Measurements from ENCODE around the gene TBC1D22A. TPM values are rescaled to one million over a fixed set of nuclear protein-coding genes. Genes with fewer than 3 reads are reported as not detected.

TBC1D22A gene
- polyA plus RNA-seq, 1 donor from 2014 or later = 9.3 TPM

DNA sequence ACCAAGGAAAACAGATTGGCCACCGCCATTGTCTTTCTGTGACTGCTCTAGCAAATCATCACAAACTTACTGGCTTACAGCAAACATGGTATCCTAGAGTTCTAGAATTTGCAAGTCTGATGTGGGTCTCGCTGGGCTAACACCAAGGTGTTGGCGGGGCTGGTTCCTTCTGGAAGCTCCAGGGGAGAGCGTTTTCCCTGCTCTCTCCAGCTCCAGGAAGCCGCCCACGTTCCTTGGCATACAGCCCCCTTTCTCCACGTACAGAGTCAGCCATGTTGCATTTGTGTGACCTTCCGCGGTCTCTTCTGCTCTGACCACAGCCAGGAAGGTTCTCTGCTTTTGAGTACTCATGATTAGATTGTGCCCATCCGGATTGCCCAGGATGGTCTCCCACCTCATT is 27.5 kb downstream of the TBC1D22A start:
- Histone ChIP-seq H3K4me3 (ENCODE audit: low read length) (no peak overlapping the region), H3K9ac (ENCODE audit: low read length) (no peak overlapping the region), H3K9me2 (ENCODE audit: insufficient read depth, low read length) (no peaks in the 10 kb centered on the region), H3K9me3 (ENCODE audit: low read length) (no peaks in the 10 kb centered on the region), H3K27ac (ENCODE audit: low read length) (no peak overlapping the region), H3F3A (ENCODE audit: insufficient read depth, low read length, poor library complexity, severe bottlenecking) (no peaks in the 10 kb centered on the region), H3K36me3 (ENCODE audit: insufficient read depth, low read length) (no peaks in the 10 kb centered on the region), H4K20me1 (ENCODE audit: insufficient read depth) (no peaks in the 10 kb centered on the region), H3K79me2 (replicated peaks; ENCODE audit: insufficient read depth, low read length) (no peaks in the 10 kb centered on the region), H3K27me3 (ENCODE audit: insufficient read depth, low read depth, low read length) (no peaks in the 10 kb centered on the region), H3K4me2 (ENCODE audit: low read length) (no peak overlapping the region), H2AFZ (ENCODE audit: low read depth, low read length) (no peak overlapping the region)
- TF ChIP-seq SMC3 (conservative IDR thresholded peaks at IDR 0.05; ENCODE audit: poor library complexity) (no peak), MXI1 (conservative IDR thresholded peaks at IDR 0.05; ENCODE audit: poor library complexity, severe bottlenecking) (no peak), POLR2AphosphoS5 (IDR thresholded peaks at IDR 0.05) (no peak), RAD21 (conservative IDR thresholded peaks at IDR 0.05) (no peak), EZH2 (IDR thresholded peaks at IDR 0.05; ENCODE audit: borderline replicate concordance, insufficient read depth, low read length, poor library complexity, severe bottlenecking) (no peak), EP300 (conservative IDR thresholded peaks at IDR 0.05; ENCODE audit: poor library complexity, severe bottlenecking) (no peak), TAF1 (IDR thresholded peaks at IDR 0.05; ENCODE audit: low read depth) (no peak)
- TF ChIP-seq, protein P1, sequence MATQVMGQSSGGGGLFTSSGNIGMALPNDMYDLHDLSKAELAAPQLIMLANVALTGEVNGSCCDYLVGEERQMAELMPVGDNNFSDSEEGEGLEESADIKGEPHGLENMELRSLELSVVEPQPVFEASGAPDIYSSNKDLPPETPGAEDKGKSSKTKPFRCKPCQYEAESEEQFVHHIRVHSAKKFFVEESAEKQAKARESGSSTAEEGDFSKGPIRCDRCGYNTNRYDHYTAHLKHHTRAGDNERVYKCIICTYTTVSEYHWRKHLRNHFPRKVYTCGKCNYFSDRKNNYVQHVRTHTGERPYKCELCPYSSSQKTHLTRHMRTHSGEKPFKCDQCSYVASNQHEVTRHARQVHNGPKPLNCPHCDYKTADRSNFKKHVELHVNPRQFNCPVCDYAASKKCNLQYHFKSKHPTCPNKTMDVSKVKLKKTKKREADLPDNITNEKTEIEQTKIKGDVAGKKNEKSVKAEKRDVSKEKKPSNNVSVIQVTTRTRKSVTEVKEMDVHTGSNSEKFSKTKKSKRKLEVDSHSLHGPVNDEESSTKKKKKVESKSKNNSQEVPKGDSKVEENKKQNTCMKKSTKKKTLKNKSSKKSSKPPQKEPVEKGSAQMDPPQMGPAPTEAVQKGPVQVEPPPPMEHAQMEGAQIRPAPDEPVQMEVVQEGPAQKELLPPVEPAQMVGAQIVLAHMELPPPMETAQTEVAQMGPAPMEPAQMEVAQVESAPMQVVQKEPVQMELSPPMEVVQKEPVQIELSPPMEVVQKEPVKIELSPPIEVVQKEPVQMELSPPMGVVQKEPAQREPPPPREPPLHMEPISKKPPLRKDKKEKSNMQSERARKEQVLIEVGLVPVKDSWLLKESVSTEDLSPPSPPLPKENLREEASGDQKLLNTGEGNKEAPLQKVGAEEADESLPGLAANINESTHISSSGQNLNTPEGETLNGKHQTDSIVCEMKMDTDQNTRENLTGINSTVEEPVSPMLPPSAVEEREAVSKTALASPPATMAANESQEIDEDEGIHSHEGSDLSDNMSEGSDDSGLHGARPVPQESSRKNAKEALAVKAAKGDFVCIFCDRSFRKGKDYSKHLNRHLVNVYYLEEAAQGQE (IDR thresholded peaks at IDR 0.05; ENCODE audit: borderline replicate concordance) = no peak

DNA sequence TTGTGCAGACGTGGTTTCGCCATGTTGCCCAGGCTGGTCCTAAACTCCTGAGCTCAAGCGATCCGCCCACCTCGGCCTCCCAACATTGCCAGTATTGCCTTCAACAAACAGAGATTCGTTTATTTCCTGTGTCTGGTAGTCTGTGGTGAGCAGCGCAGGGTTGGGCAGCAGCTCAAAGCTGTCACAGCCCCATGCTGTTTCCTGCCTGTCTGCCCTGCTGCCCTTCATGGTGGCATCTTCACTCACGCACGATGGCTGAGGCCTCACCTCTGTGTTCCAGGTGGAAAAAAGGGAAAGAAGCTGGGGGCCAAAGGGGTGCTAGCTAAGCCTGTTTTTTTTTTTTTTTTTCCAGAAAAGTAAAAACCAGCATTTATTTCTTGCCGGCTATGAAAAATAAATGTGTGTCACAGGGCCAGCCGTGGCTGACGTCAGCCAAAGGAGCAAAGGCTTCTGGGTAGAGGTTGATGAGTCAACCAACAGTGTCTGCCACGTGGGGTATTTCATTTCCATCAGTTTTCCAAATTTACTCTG is 28.8 kb downstream of the TBC1D22A start:
- Histone ChIP-seq H3K9me2 (ENCODE audit: insufficient read depth, low read length) (no peaks in the 10 kb centered on the region), H3K9me3 (ENCODE audit: low read length) (no peaks in the 10 kb centered on the region), H4K20me1 (ENCODE audit: insufficient read depth) (no peaks in the 10 kb centered on the region), H3K79me2 (replicated peaks; ENCODE audit: insufficient read depth, low read length) (no peaks in the 10 kb centered on the region), H3F3A (ENCODE audit: insufficient read depth, low read length, poor library complexity, severe bottlenecking) (no peaks in the 10 kb centered on the region), H3K4me3 (ENCODE audit: low read length) (no peak overlapping the region), H2AFZ (ENCODE audit: low read depth, low read length) (no peak overlapping the region), H3K27me3 (ENCODE audit: insufficient read depth, low read depth, low read length) (no peaks in the 10 kb centered on the region), H3K9ac (ENCODE audit: low read length) (no peak overlapping the region), H3K4me2 (ENCODE audit: low read length) (no peak overlapping the region), H3K36me3 (ENCODE audit: insufficient read depth, low read length) (no peaks in the 10 kb centered on the region), H3K27ac (ENCODE audit: low read length) (no peak overlapping the region)
- TF ChIP-seq SMC3 (conservative IDR thresholded peaks at IDR 0.05; ENCODE audit: poor library complexity) (no peak), TAF1 (IDR thresholded peaks at IDR 0.05; ENCODE audit: low read depth) (no peak), EP300 (conservative IDR thresholded peaks at IDR 0.05; ENCODE audit: poor library complexity, severe bottlenecking) (no peak), RAD21 (conservative IDR thresholded peaks at IDR 0.05) (no peak), POLR2AphosphoS5 (IDR thresholded peaks at IDR 0.05) (no peak), MXI1 (conservative IDR thresholded peaks at IDR 0.05; ENCODE audit: poor library complexity, severe bottlenecking) (no peak), EZH2 (IDR thresholded peaks at IDR 0.05; ENCODE audit: borderline replicate concordance, insufficient read depth, low read length, poor library complexity, severe bottlenecking) (no peak)
- TF ChIP-seq, protein P1 (IDR thresholded peaks at IDR 0.05; ENCODE audit: borderline replicate concordance) = no peak
- TF ChIP-seq, protein P2, sequence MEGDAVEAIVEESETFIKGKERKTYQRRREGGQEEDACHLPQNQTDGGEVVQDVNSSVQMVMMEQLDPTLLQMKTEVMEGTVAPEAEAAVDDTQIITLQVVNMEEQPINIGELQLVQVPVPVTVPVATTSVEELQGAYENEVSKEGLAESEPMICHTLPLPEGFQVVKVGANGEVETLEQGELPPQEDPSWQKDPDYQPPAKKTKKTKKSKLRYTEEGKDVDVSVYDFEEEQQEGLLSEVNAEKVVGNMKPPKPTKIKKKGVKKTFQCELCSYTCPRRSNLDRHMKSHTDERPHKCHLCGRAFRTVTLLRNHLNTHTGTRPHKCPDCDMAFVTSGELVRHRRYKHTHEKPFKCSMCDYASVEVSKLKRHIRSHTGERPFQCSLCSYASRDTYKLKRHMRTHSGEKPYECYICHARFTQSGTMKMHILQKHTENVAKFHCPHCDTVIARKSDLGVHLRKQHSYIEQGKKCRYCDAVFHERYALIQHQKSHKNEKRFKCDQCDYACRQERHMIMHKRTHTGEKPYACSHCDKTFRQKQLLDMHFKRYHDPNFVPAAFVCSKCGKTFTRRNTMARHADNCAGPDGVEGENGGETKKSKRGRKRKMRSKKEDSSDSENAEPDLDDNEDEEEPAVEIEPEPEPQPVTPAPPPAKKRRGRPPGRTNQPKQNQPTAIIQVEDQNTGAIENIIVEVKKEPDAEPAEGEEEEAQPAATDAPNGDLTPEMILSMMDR (IDR thresholded peaks at IDR 0.05; ENCODE audit: poor library complexity, severe bottlenecking) = no peak
